ENCODE results near the gene FHAD1.

FHAD1 gene

GRCh38 chr1:15272009-15272781, 25.2 kb downstream of the FHAD1 start:
- peak; percentile 49 for DNase-seq
- peak; percentile 80 for ATAC-seq
- Mint-ChIP-seq H3K27ac (no peak overlapping the region), H3K36me3 (ENCODE audit: low read depth) (no peaks in the 10 kb centered on the region), H3K4me3 (no peak overlapping the region), H3K4me1 (peaks cover 2% of the 10 kb centered on the region), H3K27me3 (peaks cover 40% of the 10 kb centered on the region), H3K9me3 (no peaks in the 10 kb centered on the region)

DNA sequence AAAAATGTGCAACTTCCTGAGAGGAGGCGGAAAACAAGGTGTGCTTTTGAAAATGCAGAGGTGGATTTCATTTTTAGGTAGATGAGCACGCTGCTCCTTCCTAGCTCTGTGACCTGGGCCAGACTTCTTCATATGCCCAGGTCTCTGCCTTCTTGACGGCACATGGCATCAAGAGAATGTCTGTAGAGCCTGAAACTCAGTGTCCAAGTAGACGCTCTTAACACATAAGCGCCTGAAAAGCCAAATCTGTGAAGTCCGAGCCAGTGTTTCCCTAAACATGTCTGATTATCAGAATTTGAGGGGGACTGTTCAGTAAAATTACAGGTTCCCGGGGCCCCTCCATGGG, 25.7 kb downstream of the FHAD1 start:
- Mint-ChIP-seq H3K27ac (no peak overlapping the region), H3K36me3 (ENCODE audit: low read depth) (no peaks in the 10 kb centered on the region), H3K4me1 (peaks cover 2% of the 10 kb centered on the region), H3K4me3 (no peak overlapping the region), H3K9me3 (no peaks in the 10 kb centered on the region), H3K27me3 (peaks cover 37% of the 10 kb centered on the region)
- ATAC-seq (peak; percentile 20), DNase-seq (no peak)

DNA sequence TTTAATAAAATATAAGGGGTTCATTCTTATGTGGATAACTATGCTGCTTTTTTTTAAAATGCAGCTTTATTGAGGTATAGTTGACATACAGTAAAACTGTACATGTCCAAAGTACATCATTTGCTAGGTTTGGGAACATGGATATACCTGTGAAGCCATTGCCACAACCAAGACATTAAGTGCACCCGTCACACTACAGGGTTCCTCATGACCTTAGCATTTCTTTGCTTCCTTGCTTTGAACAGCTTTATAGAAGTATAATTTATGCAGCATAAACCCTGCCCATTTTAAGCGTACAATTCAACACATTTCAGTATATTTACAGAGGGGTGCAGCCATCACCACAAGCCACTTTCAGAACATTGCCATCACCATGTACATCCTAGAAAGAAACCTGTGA, 26.3 kb downstream of the FHAD1 start:
- Mint-ChIP-seq H3K27me3 (peaks cover 37% of the 10 kb centered on the region), H3K36me3 (ENCODE audit: low read depth) (no peaks in the 10 kb centered on the region), H3K4me3 (no peak overlapping the region), H3K9me3 (no peaks in the 10 kb centered on the region), H3K27ac (no peak overlapping the region), H3K4me1 (peaks cover 2% of the 10 kb centered on the region)
- no peak for DNase-seq
- ATAC-seq: no peak

- Mint-ChIP-seq H3K27ac (no peak overlapping the region), H3K4me1 (peaks cover 2% of the 10 kb centered on the region), H3K4me3 (no peak overlapping the region), H3K9me3 (no peaks in the 10 kb centered on the region), H3K36me3 (ENCODE audit: low read depth) (no peaks in the 10 kb centered on the region), H3K27me3 (peaks cover 37% of the 10 kb centered on the region)
- DNase-seq (no peak), ATAC-seq (no peak)
These were observed 29.1 kb downstream of the FHAD1 start for GRCh38 chr1:15275921-15276683.

- H3K36me3 Mint-ChIP-seq (ENCODE audit: low read depth): no peaks in the 10 kb centered on the region
- peaks cover 34% of the 10 kb centered on the region for H3K27me3 Mint-ChIP-seq
- H3K27ac Mint-ChIP-seq: no peak overlapping the region
- peaks cover 2% of the 10 kb centered on the region for H3K4me1 Mint-ChIP-seq
- H3K4me3 Mint-ChIP-seq: no peak overlapping the region
- ATAC-seq: no peak
- DNase-seq: no peak
- H3K9me3 Mint-ChIP-seq: no peaks in the 10 kb centered on the region
These were observed 29.8 kb downstream of the FHAD1 start for GRCh38 chr1:15276691-15277446.

GRCh38 chr1:15277447-15277838, 30.4 kb downstream of the FHAD1 start:
- no peak for DNase-seq
- Mint-ChIP-seq H3K4me3 (no peak overlapping the region), H3K27me3 (peaks cover 29% of the 10 kb centered on the region), H3K27ac (no peak overlapping the region), H3K9me3 (no peaks in the 10 kb centered on the region), H3K36me3 (ENCODE audit: low read depth) (no peaks in the 10 kb centered on the region), H3K4me1 (peaks cover 2% of the 10 kb centered on the region)
- ATAC-seq: no peak

GRCh38 chr1:15277933-15278332, 30.9 kb downstream of the FHAD1 start:
- H3K4me1 Mint-ChIP-seq: no peaks in the 10 kb centered on the region
- peaks cover 27% of the 10 kb centered on the region for H3K27me3 Mint-ChIP-seq
- H3K36me3 Mint-ChIP-seq (ENCODE audit: low read depth): no peaks in the 10 kb centered on the region
- no peak for ATAC-seq
- H3K9me3 Mint-ChIP-seq: no peaks in the 10 kb centered on the region
- no peak overlapping the region for H3K27ac Mint-ChIP-seq
- DNase-seq: no peak
- no peak overlapping the region for H3K4me3 Mint-ChIP-seq

DNA sequence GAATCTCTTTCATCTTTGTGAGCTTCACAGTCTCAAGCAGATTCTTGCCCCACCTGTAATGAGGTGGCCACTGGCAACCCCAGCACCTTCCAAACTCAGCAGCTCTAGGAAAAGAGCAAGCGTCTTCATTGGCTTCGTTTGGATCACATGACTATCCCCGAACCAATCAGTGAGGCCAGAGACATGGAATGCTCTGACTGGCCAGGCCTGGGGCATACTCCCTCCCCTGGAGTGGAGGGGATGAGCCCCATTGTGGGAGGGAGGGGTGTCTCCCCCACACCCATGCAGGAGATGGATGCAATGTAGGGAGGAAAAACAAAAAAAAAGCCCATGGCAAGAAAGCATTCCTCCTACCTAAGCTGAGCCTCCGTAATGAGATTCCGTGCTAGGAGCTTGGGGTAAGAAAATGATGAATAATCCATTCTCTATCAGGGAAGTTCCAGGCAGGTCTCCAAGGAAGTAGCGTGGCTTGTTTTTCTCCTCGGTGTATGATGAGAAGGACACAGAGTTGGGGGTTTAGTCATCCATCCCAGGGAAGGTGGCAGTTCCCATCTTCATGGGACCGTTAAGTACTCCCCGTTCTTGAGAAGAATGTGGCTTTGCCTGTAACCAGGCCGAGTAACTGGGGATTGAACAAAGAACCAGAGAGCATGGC, 32.7 kb downstream of the FHAD1 start:
- DNase-seq: no peak
- no peak overlapping the region for H3K27ac Mint-ChIP-seq
- H3K36me3 Mint-ChIP-seq (ENCODE audit: low read depth): no peaks in the 10 kb centered on the region
- H3K9me3 Mint-ChIP-seq: no peaks in the 10 kb centered on the region
- H3K4me3 Mint-ChIP-seq: no peak overlapping the region
- ATAC-seq: no peak
- H3K27me3 Mint-ChIP-seq: peaks cover 27% of the 10 kb centered on the region
- H3K4me1 Mint-ChIP-seq: no peaks in the 10 kb centered on the region

- ATAC-seq (no peak), DNase-seq (no peak)
- Mint-ChIP-seq H3K36me3 (ENCODE audit: low read depth) (no peaks in the 10 kb centered on the region), H3K4me3 (no peak overlapping the region), H3K9me3 (no peaks in the 10 kb centered on the region), H3K27me3 (peaks cover 26% of the 10 kb centered on the region), H3K27ac (no peak overlapping the region), H3K4me1 (no peaks in the 10 kb centered on the region)
These were observed 33.4 kb downstream of the FHAD1 start for GRCh38 chr1:15280416-15280815.

DNA sequence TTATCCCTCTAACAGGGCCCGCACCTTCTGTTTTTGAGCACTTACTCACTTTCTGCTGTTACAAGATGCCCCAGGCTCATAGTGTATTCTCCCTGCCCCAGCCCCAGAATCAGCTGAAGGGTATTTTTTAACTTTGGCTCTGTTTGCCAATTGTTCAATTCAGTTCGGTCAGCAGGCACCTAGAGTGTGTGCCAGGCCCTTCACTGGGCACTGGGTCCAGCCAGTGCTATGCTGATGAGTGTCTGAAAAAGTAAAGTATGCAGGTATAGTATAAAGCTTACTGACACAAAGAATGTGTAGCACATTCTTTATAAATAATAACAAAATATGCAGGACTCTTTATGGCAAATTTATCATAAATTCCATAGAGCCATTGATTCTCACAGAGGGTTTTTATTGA, 35.0 kb downstream of the FHAD1 start:
- Mint-ChIP-seq H3K4me3 (no peak overlapping the region), H3K36me3 (ENCODE audit: low read depth) (no peaks in the 10 kb centered on the region), H3K4me1 (no peaks in the 10 kb centered on the region), H3K27me3 (peaks cover 17% of the 10 kb centered on the region), H3K9me3 (no peaks in the 10 kb centered on the region), H3K27ac (no peak overlapping the region)
- DNase-seq: no peak
- ATAC-seq: no peak

- DNase-seq: no peak
- H3K27me3 Mint-ChIP-seq: peaks cover 21% of the 10 kb centered on the region
- no peaks in the 10 kb centered on the region for H3K36me3 Mint-ChIP-seq (ENCODE audit: low read depth)
- no peaks in the 10 kb centered on the region for H3K9me3 Mint-ChIP-seq
- no peak for ATAC-seq
- no peak overlapping the region for H3K4me3 Mint-ChIP-seq
- H3K27ac Mint-ChIP-seq: no peak overlapping the region
- no peaks in the 10 kb centered on the region for H3K4me1 Mint-ChIP-seq
These were observed 35.9 kb downstream of the FHAD1 start for GRCh38 chr1:15282810-15283474.

- peaks cover 24% of the 10 kb centered on the region for H3K27me3 Mint-ChIP-seq
- H3K4me1 Mint-ChIP-seq: no peaks in the 10 kb centered on the region
- ATAC-seq (no peak), DNase-seq (no peak)
- no peaks in the 10 kb centered on the region for H3K36me3 Mint-ChIP-seq (ENCODE audit: low read depth)
- no peak overlapping the region for H3K27ac Mint-ChIP-seq
- no peak overlapping the region for H3K4me3 Mint-ChIP-seq
- H3K9me3 Mint-ChIP-seq: no peaks in the 10 kb centered on the region
These were observed 36.5 kb downstream of the FHAD1 start for GRCh38 chr1:15283526-15283925.

GRCh38 chr1:15286452-15286851, 39.4 kb downstream of the FHAD1 start:
- no peak overlapping the region for H3K27ac Mint-ChIP-seq
- DNase-seq (no peak), ATAC-seq (no peak)
- peaks cover 19% of the 10 kb centered on the region for H3K27me3 Mint-ChIP-seq
- H3K36me3 Mint-ChIP-seq (ENCODE audit: low read depth): no peaks in the 10 kb centered on the region
- no peak overlapping the region for H3K4me3 Mint-ChIP-seq
- H3K4me1 Mint-ChIP-seq: peaks cover 13% of the 10 kb centered on the region
- no peaks in the 10 kb centered on the region for H3K9me3 Mint-ChIP-seq
